Left lung (tissue), 10 donors: ENCODE measurements around the gene SCAMP2. TPM values are rescaled to one million over a fixed set of nuclear protein-coding genes. Genes with fewer than 3 reads are reported as not detected.

Experiments used
- ATAC-seq: fragments of 200-7000 bp; cut with Tn5 transposase; one replicate; pipeline ENCODE4 v1.9.1; 2020; ENCODE audit warnings: moderate library complexity
- DNase-seq, 4 donors: peaks; one replicate each; pipeline ENCODE4 v3.0.0-alpha.2; 2013 to 2020
- H3K27ac ChIP-seq, 2 donors: fragments of 200-600 bp; sonication (generic) in 1 of 2; one replicate each; pipeline versions ENCODE4 v1.5.0 to v1.8.0; 2020 to 2021
- H3K27me3 ChIP-seq, 2 donors: fragments of 200-600 bp; sonication (generic) in 1 of 2; one replicate each; pipeline versions ENCODE4 v1.5.0 to v1.8.0; 2020 to 2021
- H3K36me3 ChIP-seq, 2 donors: fragments of 200-600 bp; sonication (generic) in 1 of 2; one replicate each; pipeline versions ENCODE4 v1.5.0 to v1.8.0; 2020 to 2021
- H3K4me1 ChIP-seq, 2 donors: fragments of 200-600 bp; one replicate each; pipeline ENCODE4 v1.8.0; 2021
- H3K4me3 ChIP-seq, 2 donors: fragments of 200-600 bp; sonication (generic) in 1 of 2; one replicate each; pipeline versions ENCODE4 v1.5.0 to v1.8.0; 2020 to 2021; ENCODE audit warnings: mild to moderate bottlenecking in 1 of 2
- H3K9me3 ChIP-seq, 2 donors: fragments of 200-600 bp; sonication (generic) in 1 of 2; one replicate each; pipeline versions ENCODE4 v1.5.0 to v1.8.0; 2020 to 2021
- intact Hi-C, 2 donors: fragments of 100-400 bp; cut with DNase I; formaldehyde crosslinking; loops; one replicate each; pipeline versions ENCODE4 v1.11.2 to v1.14.2; 2022
- polyA plus RNA-seq, 6 donors: library from polyadenylated mRNA; unstranded; fragments of 120-200 nt; gene quantifications; one replicate each; pipeline ENCODE4 v1.2.1, GENCODE V29; 2013; ENCODE audit not compliant: insufficient read length in 6 of 6
- total RNA-seq, 2 donors: library from RNA; stranded (reverse); fragmentation: NEBNext Ultra II Directional; extraction: Animal tissue kit (Norgen Biotek cat#: 25700); gene quantifications; one replicate each; pipeline ENCODE4 v1.2.1, GENCODE V29; 2021
- TF ChIP-seq, protein P1 (sequence below), 2 donors: fragments of 200-600 bp; sonication (generic) in 1 of 2; IDR thresholded peaks; one replicate each; pipeline versions ENCODE4 v1.5.0 to v1.8.0; 2021; ENCODE audit warnings: antibody characterized with exemption in 2 of 2
- donor health status: DM: no; HTN: yes; CAD: no.
- donor health status: DM: no; HTN: no; CAD: no.

SCAMP2 gene
- total and polyA plus RNA-seq, 8 donors: 42.8 to 138 (median 48.0) TPM

DNA sequence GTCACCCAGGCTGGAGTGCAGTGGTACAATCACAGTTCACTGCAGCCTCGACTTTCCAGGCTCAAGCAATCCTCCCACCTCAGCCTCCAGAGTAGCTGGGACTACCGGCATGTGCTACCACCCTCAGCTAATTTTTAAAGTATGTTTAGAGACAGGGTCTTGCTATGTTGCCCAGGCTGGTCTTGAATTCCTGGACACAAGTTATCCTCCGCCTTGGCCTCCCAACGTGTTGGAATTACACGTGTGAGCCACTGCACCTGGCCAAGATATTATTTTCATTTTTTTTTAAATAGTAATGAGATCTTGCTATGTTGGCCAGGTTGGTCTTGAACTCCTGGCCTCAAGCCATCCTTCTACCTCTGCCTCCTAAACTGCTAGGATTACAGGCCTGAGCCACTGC lies 12.3 kb upstream of the SCAMP2 start:
- Histone ChIP-seq H3K4me1 (peaks cover 0 to 24% of the 10 kb centered on the region in 2 donors), H3K9me3 (peaks cover 0 to 3% of the 10 kb centered on the region in 2 donors), H3K36me3 (no peaks in the 10 kb centered on the region), H3K27me3 (no peaks in the 10 kb centered on the region), H3K4me3 (no peak overlapping the region), H3K27ac (no peak overlapping the region)
- no peak for ATAC-seq
- intact Hi-C loops: no loop called here
- TF ChIP-seq, protein P1, sequence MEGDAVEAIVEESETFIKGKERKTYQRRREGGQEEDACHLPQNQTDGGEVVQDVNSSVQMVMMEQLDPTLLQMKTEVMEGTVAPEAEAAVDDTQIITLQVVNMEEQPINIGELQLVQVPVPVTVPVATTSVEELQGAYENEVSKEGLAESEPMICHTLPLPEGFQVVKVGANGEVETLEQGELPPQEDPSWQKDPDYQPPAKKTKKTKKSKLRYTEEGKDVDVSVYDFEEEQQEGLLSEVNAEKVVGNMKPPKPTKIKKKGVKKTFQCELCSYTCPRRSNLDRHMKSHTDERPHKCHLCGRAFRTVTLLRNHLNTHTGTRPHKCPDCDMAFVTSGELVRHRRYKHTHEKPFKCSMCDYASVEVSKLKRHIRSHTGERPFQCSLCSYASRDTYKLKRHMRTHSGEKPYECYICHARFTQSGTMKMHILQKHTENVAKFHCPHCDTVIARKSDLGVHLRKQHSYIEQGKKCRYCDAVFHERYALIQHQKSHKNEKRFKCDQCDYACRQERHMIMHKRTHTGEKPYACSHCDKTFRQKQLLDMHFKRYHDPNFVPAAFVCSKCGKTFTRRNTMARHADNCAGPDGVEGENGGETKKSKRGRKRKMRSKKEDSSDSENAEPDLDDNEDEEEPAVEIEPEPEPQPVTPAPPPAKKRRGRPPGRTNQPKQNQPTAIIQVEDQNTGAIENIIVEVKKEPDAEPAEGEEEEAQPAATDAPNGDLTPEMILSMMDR (IDR thresholded peaks at IDR 0.05): no peak
- no peak for DNase-seq

DNA sequence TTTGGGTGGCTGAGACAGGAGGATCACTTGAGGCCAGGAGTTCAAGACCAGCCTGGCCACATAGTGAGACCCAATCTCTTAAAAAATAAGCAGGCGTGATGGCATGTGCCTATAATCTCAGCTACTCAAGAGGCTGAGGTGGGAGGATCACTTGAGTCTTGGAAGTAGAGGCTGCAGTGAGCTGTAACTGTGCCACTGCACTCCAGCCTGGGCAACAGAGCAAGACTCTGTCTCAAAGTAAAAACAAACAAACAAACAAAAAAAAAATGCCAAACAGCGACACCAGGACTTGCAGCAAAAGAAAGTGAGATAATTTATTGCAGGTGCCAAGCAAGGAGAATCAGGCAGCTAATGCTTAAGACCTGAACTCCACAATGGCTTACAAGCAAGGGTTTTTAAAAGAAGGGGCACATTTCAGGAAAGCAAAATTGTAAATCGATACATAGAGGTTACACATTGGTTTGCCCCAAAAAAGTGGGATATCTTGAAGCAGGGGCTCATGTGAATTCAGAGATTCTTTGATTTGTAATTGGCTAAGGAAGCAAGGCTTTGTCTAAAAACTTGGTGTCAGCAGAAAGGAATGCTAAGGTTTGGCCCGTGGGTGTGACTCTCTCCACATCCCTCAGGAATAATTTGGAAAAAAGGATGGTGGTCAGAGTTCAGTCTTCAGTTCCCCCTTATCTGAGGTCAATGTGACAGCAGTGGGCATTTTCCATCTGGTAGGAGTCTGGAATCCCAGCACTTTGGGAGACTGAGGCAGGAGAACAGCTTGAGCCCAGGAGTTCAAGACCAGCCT lies 11.5 kb upstream of the SCAMP2 start:
- Histone ChIP-seq H3K27me3 (no peaks in the 10 kb centered on the region), H3K4me3 (no peak overlapping the region), H3K9me3 (peaks cover 0 to 3% of the 10 kb centered on the region in 2 donors), H3K36me3 (no peaks in the 10 kb centered on the region), H3K4me1 (peaks cover 0 to 21% of the 10 kb centered on the region in 2 donors), H3K27ac (no peak overlapping the region)
- ATAC-seq: no peak
- intact Hi-C loops: no loop called here
- TF ChIP-seq, protein P1 (IDR thresholded peaks at IDR 0.05): no peak
- DNase-seq: no peak

DNA sequence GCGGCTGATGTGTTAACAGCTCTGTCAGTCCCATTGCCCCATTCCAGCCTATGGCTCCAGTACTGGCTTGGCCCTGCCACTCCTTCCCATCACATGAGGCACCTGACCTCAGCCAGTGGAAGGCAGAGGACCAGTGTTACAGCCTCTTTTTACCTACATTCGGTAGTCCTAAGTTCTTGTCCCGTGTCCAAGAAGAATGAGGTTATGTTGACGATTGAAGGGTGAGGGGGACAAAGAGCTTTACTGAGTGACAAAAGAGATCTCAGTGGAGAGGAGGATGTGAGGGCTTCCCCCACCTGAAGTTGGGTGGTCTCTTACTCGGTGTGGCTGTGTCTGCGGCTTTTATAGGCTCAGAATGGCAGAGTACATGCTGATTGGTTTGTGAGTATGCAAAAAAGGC lies 9.4 kb upstream of the SCAMP2 start:
- no peak overlapping the region for H3K4me3 ChIP-seq
- H3K27me3 ChIP-seq: no peaks in the 10 kb centered on the region
- H3K9me3 ChIP-seq: peaks cover 0 to 3% of the 10 kb centered on the region in 2 donors
- no peak for ATAC-seq
- TF ChIP-seq, protein P1 (IDR thresholded peaks at IDR 0.05): no peak
- no peak overlapping the region for H3K27ac ChIP-seq
- H3K4me1 ChIP-seq: peaks cover 0 to 8% of the 10 kb centered on the region in 2 donors
- intact Hi-C loops: no loop called here
- no peak for DNase-seq
- no peaks in the 10 kb centered on the region for H3K36me3 ChIP-seq

DNA sequence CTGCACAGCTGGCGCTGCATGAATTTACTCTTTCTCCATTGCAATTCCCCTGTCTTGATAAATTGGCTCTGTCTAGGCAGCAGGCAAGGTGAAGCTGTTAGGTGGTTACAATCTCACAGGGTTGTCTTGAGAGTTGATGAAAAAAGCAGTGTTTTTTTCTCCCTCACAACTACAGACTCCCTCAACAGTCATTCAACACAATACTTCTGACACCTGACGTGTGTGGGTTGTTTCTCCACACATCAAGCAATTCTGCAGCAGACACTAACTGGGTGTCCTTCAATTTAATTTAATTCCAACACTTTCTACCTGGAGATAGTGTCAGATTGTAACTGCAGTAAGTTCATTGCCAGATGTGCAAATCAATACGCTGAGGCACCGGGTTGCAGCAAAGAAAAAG lies 5.1 kb upstream of the SCAMP2 start:
- TF ChIP-seq, protein P1 (IDR thresholded peaks at IDR 0.05): no peak
- no peak for ATAC-seq

DNA sequence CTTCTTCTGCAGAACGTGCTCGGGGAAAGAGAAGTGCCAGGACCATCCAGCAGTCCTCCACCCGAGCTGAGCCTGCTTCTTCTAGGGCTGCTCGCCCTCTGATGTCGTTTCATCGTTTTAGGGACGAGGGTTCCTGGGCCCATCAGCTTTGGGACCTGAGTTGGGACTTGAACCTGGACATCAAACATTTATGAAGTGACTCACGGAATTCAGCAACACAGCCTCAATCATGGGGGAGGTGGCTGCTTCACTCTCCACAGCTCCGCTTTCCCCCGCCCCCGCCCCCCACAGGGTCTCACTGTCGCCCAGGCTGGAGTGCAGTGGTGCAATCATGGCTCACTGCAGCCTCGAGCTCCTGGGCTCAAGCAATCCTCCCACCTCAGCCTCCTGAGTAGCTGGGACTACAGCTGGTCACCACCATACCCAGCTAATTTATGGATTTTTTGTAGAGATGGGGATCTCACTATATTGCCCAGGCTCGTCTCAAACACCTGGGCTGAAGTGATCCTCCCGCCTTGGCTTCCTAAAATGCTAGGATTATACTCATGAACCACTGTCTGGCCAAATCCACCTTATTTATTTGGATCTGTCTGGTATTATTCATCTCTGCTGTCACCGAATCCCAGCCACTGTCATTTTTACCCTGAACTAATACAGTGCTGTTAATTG lies 725 bp upstream of the SCAMP2 start:
- Histone ChIP-seq H3K27me3 (no peaks in the 10 kb centered on the region), H3K9me3 (no peaks in the 10 kb centered on the region), H3K27ac (peak overlapping the region; percentile 90 to 96), H3K4me3 (peak overlapping the region; percentile 52 to 78), H3K36me3 (no peaks in the 10 kb centered on the region), H3K4me1 (peaks cover 35 to 44% of the 10 kb centered on the region in 2 donors)
- no peak for DNase-seq
- intact Hi-C loops: no loop called here
- ATAC-seq: peak; percentile 5
- TF ChIP-seq, protein P1 (IDR thresholded peaks at IDR 0.05): no peak

More for the DNA sequence above, 5.1 kb upstream of the SCAMP2 start:
- intact Hi-C loops: no loop called here
- Histone ChIP-seq H3K27me3 (no peaks in the 10 kb centered on the region), H3K9me3 (peaks cover 0 to 3% of the 10 kb centered on the region in 2 donors), H3K27ac (no peak overlapping the region), H3K4me3 (no peak overlapping the region), H3K36me3 (no peaks in the 10 kb centered on the region), H3K4me1 (peaks cover 0 to 6% of the 10 kb centered on the region in 2 donors)
- no peak for DNase-seq
